HepG2 (cell line): Measurements from ENCODE around the gene HNRNPA2B1. TPM values are rescaled to one million over a fixed set of nuclear protein-coding genes. Genes with fewer than 3 reads are reported as not detected.

Experiments used
- ATAD3A ChIP-seq: sonication (generic); formaldehyde crosslinking; IDR thresholded peaks from 2 replicates; pipeline ENCODE4 v1.4.0; 2020; ENCODE audit warnings: missing genetic modification reagents
- FLYWCH1 ChIP-seq: sonication (generic); formaldehyde crosslinking; IDR thresholded peaks from 2 replicates; pipeline ENCODE4 v1.8.1; 2023; ENCODE audit warnings: mild to moderate bottlenecking, missing genetic modification reagents
- HOXA9 ChIP-seq: sonication (generic); formaldehyde crosslinking; IDR thresholded peaks from 2 replicates; pipeline ENCODE4 v1.8.1; 2022; ENCODE audit warnings: missing genetic modification reagents, mild to moderate bottlenecking, moderate library complexity, borderline replicate concordance
- KLF16 ChIP-seq, 2 experiments: sonication (generic) in 1 of 2; formaldehyde crosslinking in 1 of 2; IDR thresholded peaks; 2 replicates each; pipeline versions ENCODE4 v1.6.1 to v1.8.0; 2016 to 2023; ENCODE audit warnings: missing genetic modification reagents in 2 of 2, missing compliant biosample characterization in 1 of 2
- NR2F2 ChIP-seq: IDR thresholded peaks from 2 replicates; pipeline ENCODE4 v1.6.1; 2012; ENCODE audit warnings: low read depth, inconsistent platforms, borderline replicate concordance
- NRL ChIP-seq: sonication (generic); formaldehyde crosslinking; IDR thresholded peaks from 2 replicates; pipeline ENCODE4 v1.5.0; 2020; ENCODE audit warnings: missing genetic modification reagents, mild to moderate bottlenecking, moderate library complexity, borderline replicate concordance
- RBM39 ChIP-seq: fragments of 200-400 bp; formaldehyde crosslinking; IDR thresholded peaks from one replicate; pipeline ENCODE4 v1.6.1; 2018; ENCODE audit warnings: antibody characterized with exemption, mild to moderate bottlenecking, low read depth, low read length; ENCODE audit not compliant: poor library complexity, severe bottlenecking
- SMAD9 ChIP-seq: sonication (generic); formaldehyde crosslinking; IDR thresholded peaks from 2 replicates; pipeline ENCODE4 v1.5.1; 2020; ENCODE audit warnings: mild to moderate bottlenecking, missing genetic modification reagents
- SMC3 ChIP-seq: IDR thresholded peaks from 2 replicates; pipeline ENCODE4 v1.6.1; 2011; ENCODE audit warnings: low read length, improper control_type of control experiment
- SP140L ChIP-seq: sonication (generic); formaldehyde crosslinking; IDR thresholded peaks from 2 replicates; pipeline ENCODE4 v1.4.0; 2020; ENCODE audit warnings: missing genetic modification reagents, borderline replicate concordance
- SUZ12 ChIP-seq: fragments of 150-350 bp; IDR thresholded peaks from 2 replicates; pipeline ENCODE4 v1.6.1; 2014; ENCODE audit warnings: low read depth, low read length
- TARDBP ChIP-seq: sonication (generic); formaldehyde crosslinking; IDR thresholded peaks from 2 replicates; pipeline ENCODE4 v1.8.0; 2022; ENCODE audit warnings: mild to moderate bottlenecking, missing genetic modification reagents
- ZBTB42 ChIP-seq: sonication (generic); formaldehyde crosslinking; IDR thresholded peaks from 2 replicates; pipeline ENCODE4 v1.5.0; 2020; ENCODE audit warnings: mild to moderate bottlenecking, missing genetic modification reagents
- ZFP1 ChIP-seq: IDR thresholded peaks from 2 replicates; pipeline ENCODE4 v1.6.1; 2016
- ZMYM2 ChIP-seq: sonication (generic); formaldehyde crosslinking; IDR thresholded peaks from 2 replicates; pipeline ENCODE4 v1.8.0; 2022; ENCODE audit warnings: mild to moderate bottlenecking, missing genetic modification reagents
- ZSCAN9 ChIP-seq: IDR thresholded peaks from 2 replicates; pipeline ENCODE4 v1.6.1; 2016; ENCODE audit warnings: borderline replicate concordance
- polyA plus RNA-seq, 8 experiments: library from polyadenylated mRNA; depleted of rRNA in 3 of 8; stranded (reverse) in 7 of 8; unstranded in 1 of 8; fragments of >200 nt; fragmentation: Illumina TruSeq in 4 of 8; extraction: Trizol in 4 of 8; gene quantifications; 2 replicates each; pipeline versions ENCODE4 v1.2.1 to v1.2.3, GENCODE V29; 2011 to 2016; ENCODE audit warnings: low read depth in 4 of 8, missing spikeins in 1 of 8, mixed read lengths in 1 of 8; ENCODE audit not compliant: insufficient read depth in 1 of 8
- total RNA-seq, 5 experiments: library from RNA; depleted of rRNA; stranded (reverse); fragments of >200 nt; fragmentation: Illumina TruSeq; extraction: Trizol; gene quantifications; 2 replicates each; pipeline ENCODE4 v1.2.3, GENCODE V29; 2016; ENCODE audit warnings: low read depth in 1 of 5
- TF ChIP-seq, protein P1 (sequence below): sonication (generic); formaldehyde crosslinking; IDR thresholded peaks from 2 replicates; pipeline ENCODE4 v1.5.1; 2020; ENCODE audit warnings: mild to moderate bottlenecking, missing genetic modification reagents
- TF ChIP-seq, protein P2 (sequence below): sonication (generic); formaldehyde crosslinking; IDR thresholded peaks from 2 replicates; pipeline ENCODE4 v1.5.0; 2020; ENCODE audit warnings: mild to moderate bottlenecking, missing genetic modification reagents, moderate library complexity
- TF ChIP-seq, protein P3 (sequence below): IDR thresholded peaks from 2 replicates; pipeline ENCODE4 v1.6.1; 2016
- TF ChIP-seq, protein P4 (sequence below): IDR thresholded peaks from 2 replicates; pipeline ENCODE4 v1.6.1; 2012; ENCODE audit warnings: inconsistent platforms
- TF ChIP-seq, protein P5 (sequence below): sonication (generic); formaldehyde crosslinking; conservative IDR thresholded peaks from 2 replicates; pipeline ENCODE4 v1.4.0; 2020; ENCODE audit warnings: missing genetic modification reagents

HNRNPA2B1 gene
- total and polyA plus RNA-seq, 2 of the 13 experiments (the other 11 are each of a cell fraction or from before 2014, with no cell fraction given), result 193 to 412 TPM

DNA sequence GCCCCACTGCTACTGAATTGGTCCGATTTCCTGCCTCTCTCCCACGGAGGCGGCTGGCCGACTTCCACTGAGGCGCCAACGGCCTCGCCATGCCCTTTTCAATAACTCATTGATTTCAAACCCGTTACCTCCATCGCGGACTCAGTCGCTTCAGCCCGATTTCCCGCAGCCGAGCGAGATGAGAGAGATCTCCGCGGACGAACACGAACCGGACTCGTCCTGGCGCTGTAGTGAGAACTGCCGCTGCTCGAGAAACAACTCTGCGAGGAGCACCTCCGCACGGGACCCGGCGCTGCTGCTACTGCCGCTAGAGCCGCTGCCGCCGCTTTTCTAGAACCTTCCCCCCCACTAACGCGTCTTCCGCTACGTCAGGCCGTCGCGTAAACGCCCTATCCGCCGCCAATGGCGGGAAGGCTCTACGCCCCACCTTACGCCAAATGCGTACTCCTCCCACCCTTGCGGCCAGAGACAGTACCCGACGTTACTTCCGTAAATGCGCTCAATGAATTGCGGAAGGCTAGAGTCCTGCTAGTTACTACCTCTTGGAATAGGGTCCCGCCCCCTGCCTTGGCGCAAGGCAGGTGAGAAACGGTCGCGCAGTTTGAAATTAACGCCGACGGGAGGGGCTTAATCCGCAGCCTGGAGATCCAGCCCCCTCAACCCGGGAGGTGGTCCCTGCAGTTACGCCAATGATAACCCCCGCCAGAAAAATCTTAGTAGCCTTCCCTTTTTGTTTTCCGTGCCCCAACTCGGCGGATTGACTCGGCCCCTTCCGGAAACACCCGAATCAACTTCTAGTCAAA lies at the start of gene HNRNPA2B1 (continued):
- TF ChIP-seq ATAD3A (CRISPR knock-in tag) (no peak), SP140L (CRISPR knock-in tag) (no peak), SUZ12 (no peak), ZBTB42 (CRISPR knock-in tag) (0 out of 2 replicates have a peak, but pooled peaks have one; percentile 32), NR2F2 (no peak), SMAD9 (no peak), NRL (CRISPR knock-in tag) (peak; percentile 75; the same call in 1 of the 2 replicates), SMC3 (no peak), ZSCAN9 (CRISPR knock-in tag) (peak; percentile 69; the same call in 1 of the 2 replicates), HOXA9 (CRISPR knock-in tag) (peak; percentile 32; the same call in 1 of the 2 replicates), RBM39 (peak; percentile 100), FLYWCH1 (CRISPR knock-in tag) (peak; percentile 88), ZFP1 (peak; percentile 64; the same call in 1 of the 2 replicates), ZMYM2 (CRISPR knock-in tag) (no peak), TARDBP (CRISPR knock-in tag) (peak; percentile 54), KLF16 (CRISPR knock-in tag; IDR thresholded peaks at IDR 0.05) (peak in 1 of 2 experiments; percentile 78; a peak in 2 of 4 replicates)
- TF ChIP-seq, protein P1, sequence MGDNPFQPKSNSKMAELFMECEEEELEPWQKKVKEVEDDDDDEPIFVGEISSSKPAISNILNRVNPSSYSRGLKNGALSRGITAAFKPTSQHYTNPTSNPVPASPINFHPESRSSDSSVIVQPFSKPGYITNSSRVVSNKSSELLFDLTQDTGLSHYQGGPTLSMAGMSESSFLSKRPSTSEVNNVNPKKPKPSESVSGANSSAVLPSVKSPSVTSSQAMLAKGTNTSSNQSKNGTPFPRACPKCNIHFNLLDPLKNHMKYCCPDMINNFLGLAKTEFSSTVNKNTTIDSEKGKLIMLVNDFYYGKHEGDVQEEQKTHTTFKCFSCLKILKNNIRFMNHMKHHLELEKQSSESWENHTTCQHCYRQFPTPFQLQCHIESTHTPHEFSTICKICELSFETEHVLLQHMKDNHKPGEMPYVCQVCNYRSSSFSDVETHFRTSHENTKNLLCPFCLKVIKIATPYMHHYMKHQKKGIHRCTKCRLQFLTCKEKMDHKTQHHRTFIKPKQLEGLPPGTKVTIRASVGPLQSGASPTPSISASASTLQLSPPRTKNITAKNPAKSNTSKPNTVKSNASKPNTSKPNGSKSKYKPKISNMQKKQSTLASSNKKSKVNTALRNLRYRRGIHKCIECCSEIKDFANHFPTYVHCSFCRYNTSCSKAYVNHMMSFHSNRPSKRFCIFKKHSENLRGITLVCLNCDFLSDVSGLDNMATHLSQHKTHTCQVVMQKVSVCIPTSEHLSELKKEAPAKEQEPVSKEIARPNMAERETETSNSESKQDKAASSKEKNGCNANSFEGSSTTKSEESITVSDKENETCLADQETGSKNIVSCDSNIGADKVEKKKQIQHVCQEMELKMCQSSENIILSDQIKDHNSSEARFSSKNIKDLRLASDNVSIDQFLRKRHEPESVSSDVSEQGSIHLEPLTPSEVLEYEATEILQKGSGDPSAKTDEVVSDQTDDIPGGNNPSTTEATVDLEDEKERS (CRISPR knock-in tag), result 0 out of 2 replicates have a peak, but pooled peaks have one; percentile 14
- TF ChIP-seq, protein P2, sequence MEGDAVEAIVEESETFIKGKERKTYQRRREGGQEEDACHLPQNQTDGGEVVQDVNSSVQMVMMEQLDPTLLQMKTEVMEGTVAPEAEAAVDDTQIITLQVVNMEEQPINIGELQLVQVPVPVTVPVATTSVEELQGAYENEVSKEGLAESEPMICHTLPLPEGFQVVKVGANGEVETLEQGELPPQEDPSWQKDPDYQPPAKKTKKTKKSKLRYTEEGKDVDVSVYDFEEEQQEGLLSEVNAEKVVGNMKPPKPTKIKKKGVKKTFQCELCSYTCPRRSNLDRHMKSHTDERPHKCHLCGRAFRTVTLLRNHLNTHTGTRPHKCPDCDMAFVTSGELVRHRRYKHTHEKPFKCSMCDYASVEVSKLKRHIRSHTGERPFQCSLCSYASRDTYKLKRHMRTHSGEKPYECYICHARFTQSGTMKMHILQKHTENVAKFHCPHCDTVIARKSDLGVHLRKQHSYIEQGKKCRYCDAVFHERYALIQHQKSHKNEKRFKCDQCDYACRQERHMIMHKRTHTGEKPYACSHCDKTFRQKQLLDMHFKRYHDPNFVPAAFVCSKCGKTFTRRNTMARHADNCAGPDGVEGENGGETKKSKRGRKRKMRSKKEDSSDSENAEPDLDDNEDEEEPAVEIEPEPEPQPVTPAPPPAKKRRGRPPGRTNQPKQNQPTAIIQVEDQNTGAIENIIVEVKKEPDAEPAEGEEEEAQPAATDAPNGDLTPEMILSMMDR (CRISPR knock-in tag), result peak; percentile 12; the same call in 1 of the 2 replicates
- TF ChIP-seq, protein P3, sequence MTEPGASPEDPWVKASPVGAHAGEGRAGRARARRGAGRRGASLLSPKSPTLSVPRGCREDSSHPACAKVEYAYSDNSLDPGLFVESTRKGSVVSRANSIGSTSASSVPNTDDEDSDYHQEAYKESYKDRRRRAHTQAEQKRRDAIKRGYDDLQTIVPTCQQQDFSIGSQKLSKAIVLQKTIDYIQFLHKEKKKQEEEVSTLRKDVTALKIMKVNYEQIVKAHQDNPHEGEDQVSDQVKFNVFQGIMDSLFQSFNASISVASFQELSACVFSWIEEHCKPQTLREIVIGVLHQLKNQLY (CRISPR knock-in tag), result no peak
- TF ChIP-seq, protein P4, sequence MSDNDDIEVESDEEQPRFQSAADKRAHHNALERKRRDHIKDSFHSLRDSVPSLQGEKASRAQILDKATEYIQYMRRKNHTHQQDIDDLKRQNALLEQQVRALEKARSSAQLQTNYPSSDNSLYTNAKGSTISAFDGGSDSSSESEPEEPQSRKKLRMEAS, result peak; percentile 20; the same call in 1 of the 2 replicates
- TF ChIP-seq, protein P5, sequence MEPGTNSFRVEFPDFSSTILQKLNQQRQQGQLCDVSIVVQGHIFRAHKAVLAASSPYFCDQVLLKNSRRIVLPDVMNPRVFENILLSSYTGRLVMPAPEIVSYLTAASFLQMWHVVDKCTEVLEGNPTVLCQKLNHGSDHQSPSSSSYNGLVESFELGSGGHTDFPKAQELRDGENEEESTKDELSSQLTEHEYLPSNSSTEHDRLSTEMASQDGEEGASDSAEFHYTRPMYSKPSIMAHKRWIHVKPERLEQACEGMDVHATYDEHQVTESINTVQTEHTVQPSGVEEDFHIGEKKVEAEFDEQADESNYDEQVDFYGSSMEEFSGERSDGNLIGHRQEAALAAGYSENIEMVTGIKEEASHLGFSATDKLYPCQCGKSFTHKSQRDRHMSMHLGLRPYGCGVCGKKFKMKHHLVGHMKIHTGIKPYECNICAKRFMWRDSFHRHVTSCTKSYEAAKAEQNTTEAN, result peak; percentile 67; the same call in 1 of the 2 replicates
